GM21619 (cell line): ENCODE measurements around the gene MRPL18.
"Not testable (repeated sequence)": the region's sequence is repeated elsewhere in the genome, so short reads cannot be mapped to it uniquely, and the experiment has no call there.

Experiments
- ATAC-seq: cut with Tn5 transposase; IDR thresholded peaks from one replicate; pipeline ENCODE4 v1.9.1; 2021; ENCODE audit not compliant: unreplicated experiment

The MRPL18 gene

GRCh38 chr6:159790149-159790955, at the start of gene MRPL18:
Gene MRPL18 (plus strand): TSS chr6:159790467. CDS start chr6:159790588, 121 bp downstream.
- ATAC-seq = peak; percentile 82

GRCh38 chr6:159742165-159742564, 48.1 kb upstream of the MRPL18 start:
- ATAC-seq = no peak

GRCh38 chr6:159745081-159745480, 45.2 kb upstream of the MRPL18 start:
- no peak for ATAC-seq

DNA sequence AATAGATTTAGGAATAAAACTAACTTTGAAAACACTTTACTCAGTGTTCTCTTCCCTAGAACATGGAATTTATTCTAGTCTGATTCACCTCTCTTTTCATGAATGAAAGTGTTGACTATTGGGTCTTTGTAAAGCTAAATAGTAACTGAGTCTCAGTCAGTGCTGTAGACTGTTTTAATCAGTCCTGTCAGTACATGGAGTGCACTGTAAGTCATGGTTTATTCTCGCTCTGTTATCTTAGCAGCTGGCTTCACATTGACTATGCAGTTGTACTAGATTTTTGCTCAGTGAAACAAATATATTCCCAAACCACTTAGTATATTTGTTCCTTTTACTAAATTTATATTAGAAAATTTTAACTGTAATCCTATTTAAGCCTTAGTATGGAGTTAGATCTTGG, 43.5 kb upstream of the MRPL18 start:
- no peak for ATAC-seq

DNA sequence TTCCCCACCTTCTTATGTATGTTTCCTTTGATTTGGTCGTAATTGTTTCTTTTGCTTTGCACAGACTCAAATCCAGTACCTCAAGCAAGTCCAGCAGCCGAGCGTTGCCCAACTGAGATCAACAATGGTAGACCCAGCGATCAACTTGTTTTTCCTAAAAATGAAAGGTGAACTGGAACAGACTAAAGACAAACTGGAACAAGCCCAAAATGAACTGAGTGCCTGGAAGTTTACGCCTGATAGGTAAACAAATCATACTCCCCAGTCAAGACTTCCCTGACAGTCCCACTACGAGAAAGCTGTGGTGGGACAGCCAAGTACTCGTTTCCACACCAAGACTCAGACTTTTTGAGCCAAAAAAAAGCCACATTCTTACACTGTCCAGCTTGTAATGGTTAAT, 42.1 kb upstream of the MRPL18 start:
- ATAC-seq = not testable (repeated sequence)

DNA sequence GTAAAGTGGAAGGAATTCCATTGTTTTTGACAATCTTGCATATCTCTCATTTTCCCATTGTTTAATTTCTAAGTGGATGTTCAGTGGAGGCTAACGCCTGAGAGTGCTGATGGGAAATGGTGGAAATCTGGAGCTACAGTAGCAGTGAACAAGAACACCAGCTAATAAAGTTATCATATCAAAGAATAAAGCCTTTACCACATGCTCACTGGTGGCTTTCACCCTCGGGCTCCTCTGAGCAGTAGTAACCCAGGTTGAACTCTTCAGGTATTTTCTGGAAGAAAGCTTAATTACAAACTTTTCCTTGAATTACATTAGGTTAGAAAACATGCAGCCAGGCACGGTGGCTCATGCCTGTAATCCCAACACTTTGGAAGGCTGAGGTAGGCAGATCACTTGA, 38.8 kb upstream of the MRPL18 start:
- no peak for ATAC-seq

DNA sequence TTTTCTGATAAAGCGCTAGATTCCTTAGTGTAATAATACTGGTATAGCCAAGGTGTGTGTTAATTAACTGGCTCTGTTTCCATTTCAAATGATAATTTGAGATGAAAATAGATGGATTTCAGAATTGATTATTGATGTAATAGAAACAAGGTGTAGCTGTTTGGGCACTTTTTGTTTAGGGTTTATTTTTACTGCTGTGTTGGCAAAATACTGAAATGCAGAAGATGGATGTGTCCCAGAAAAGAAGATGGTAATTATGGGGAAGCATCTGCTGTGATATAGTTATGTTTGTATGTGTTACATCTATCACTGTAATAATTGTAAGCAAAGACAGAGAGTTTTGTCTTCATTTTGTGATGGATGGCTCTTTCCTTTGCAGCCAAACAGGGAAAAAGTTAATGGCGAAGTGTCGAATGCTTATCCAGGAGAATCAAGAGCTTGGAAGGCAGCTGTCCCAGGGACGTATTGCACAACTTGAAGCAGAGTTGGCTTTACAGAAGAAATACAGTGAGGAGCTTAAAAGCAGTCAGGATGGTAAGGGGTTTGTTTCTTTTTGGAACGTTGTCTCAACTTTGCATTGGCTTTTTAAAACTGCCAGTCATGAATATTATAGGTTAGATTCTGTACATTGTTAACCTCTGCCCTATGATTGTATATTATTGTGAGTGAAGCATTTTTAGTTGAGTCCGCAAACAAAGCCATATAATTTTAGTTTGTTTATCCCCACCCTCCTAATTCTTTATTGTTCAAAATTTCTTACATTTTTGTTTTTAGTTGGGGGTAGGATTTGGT, 37.0 kb upstream of the MRPL18 start:
- no peak for ATAC-seq

- ATAC-seq = no peak
Measured at GRCh38 chr6:159754401-159754800, 35.9 kb upstream of the MRPL18 start.

GRCh38 chr6:159754959-159755914, 35.0 kb upstream of the MRPL18 start:
- ATAC-seq = no peak

- no peak for ATAC-seq
Measured at GRCh38 chr6:159756508-159756907, 33.8 kb upstream of the MRPL18 start.

- ATAC-seq = no peak
Measured at GRCh38 chr6:159758031-159759001, 32.0 kb upstream of the MRPL18 start.

GRCh38 chr6:159759645-159760044, 30.6 kb upstream of the MRPL18 start:
- ATAC-seq = no peak

GRCh38 chr6:159760602-159761057, 29.6 kb upstream of the MRPL18 start:
- no peak for ATAC-seq

- no peak for ATAC-seq
Measured at GRCh38 chr6:159761129-159761872, 29.0 kb upstream of the MRPL18 start.

DNA sequence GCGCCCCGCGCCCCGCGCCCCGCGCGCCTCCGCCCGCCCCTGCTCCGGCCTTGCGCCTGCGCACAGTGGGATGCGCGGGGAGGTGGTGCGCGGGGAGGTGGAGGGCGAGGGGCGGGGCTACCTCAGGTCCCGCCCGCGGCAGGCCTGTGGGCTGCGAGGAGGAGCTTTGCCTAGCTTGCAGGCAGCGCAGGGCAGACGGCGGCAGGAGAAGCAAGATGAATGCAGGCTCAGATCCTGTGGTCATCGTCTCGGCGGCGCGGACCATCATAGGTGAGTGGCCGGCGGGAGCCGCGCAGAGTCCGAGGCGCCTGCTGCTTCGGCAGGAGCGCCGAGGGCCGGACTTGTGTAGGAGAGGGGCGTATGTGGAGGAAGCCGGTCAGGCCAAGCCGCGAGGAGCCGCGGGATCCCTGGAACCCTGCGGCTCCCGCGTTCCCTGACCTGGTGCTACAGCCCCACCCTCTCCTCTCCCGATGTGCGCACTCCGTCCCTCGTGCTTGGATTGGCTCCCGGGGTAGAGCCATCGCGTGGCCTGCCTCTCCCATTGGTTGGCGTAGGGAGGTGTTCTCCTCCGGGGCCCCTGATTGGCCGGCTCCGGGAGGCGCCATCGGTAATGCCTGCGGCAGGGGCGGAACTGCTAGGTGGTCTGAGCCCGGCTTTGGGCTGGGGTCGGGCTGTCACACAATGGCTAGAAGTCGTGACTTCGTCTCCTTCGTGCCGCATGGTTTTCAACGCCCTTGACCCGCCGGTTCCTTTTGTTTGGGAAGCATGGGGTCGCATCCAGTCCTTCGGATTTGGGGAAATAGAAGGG, 28.2 kb upstream of the MRPL18 start, which contains the start of gene ACAT2:
ACAT2 (plus strand) TSS at position 173 of the 808 bp plus-strand sequence; CDS start at position 216, 43 bp downstream.
- peak; percentile 98 for ATAC-seq

DNA sequence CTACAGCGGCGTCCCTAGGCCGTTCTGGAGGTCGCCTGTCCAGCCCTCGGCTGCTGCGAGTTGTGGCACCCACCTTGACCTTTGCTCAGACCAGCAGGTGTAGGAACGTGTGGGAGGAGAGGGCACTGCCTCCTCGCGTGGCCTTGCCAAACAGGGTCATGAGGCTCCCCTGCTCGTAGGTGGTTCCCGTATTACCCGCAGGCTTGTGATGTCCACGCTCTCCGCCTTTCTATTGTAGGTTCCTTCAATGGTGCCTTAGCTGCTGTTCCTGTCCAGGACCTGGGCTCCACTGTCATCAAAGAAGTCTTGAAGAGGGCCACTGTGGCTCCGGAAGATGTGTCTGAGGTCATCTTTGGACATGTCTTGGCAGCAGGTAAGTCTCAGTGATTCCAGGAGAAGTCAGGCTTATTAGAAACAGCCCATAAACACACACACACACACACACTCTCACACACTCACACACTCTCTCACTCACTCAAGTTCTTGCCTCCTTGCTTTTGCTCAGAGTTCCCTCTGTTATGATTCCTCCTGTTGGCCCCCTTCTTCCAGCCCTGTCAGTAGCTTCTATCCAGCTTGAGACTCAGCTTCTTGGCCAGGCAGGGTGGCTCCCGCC, 27.5 kb upstream of the MRPL18 start:
- peak; percentile 15 for ATAC-seq

DNA sequence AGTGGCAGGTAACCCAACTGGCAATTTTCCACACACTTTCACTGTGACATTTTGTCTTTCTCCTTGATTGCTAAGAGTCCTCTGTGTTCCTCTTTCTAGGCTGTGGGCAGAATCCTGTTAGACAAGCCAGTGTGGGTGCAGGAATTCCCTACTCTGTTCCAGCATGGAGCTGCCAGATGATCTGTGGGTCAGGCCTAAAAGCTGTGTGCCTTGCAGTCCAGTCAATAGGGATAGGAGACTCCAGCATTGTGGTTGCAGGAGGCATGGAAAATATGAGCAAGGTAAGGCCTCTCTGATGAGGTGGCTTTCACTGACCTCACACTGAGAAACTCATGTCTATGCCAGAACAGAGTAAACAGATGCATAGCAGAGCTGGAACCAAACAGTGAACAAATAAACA, 23.4 kb upstream of the MRPL18 start:
- ATAC-seq = no peak

- ATAC-seq = no peak
Measured at GRCh38 chr6:159769470-159769869, 20.8 kb upstream of the MRPL18 start.
